Non-pigmented ciliary epithelial cell (primary cell): ENCODE data around the gene IKBIP.
"Not testable (repeated sequence)": the region's sequence is repeated elsewhere in the genome, so short reads cannot be mapped to it uniquely, and the experiment has no call there.

ENCODE experiments used
- DNase-seq: peaks from one replicate; pipeline ENCODE4 v3.0.0-alpha.2; 2010; ENCODE audit warnings: low read depth

The IKBIP gene

GRCh38 chr12:98576795-98577194, 67.8 kb downstream of the IKBIP start:
- DNase-seq, result not testable (repeated sequence)

- DNase-seq, result no peak
Observed at GRCh38 chr12:98575013-98575412, 69.6 kb downstream of the IKBIP start.
